HG03457 (cell line): Measurements from ENCODE around the gene SLC12A8.

Source experiments
- ATAC-seq: cut with Tn5 transposase; IDR thresholded peaks from one replicate; pipeline ENCODE4 v1.9.1; 2021; ENCODE audit warnings: moderate number of reproducible peaks; ENCODE audit not compliant: unreplicated experiment

The SLC12A8 gene

DNA sequence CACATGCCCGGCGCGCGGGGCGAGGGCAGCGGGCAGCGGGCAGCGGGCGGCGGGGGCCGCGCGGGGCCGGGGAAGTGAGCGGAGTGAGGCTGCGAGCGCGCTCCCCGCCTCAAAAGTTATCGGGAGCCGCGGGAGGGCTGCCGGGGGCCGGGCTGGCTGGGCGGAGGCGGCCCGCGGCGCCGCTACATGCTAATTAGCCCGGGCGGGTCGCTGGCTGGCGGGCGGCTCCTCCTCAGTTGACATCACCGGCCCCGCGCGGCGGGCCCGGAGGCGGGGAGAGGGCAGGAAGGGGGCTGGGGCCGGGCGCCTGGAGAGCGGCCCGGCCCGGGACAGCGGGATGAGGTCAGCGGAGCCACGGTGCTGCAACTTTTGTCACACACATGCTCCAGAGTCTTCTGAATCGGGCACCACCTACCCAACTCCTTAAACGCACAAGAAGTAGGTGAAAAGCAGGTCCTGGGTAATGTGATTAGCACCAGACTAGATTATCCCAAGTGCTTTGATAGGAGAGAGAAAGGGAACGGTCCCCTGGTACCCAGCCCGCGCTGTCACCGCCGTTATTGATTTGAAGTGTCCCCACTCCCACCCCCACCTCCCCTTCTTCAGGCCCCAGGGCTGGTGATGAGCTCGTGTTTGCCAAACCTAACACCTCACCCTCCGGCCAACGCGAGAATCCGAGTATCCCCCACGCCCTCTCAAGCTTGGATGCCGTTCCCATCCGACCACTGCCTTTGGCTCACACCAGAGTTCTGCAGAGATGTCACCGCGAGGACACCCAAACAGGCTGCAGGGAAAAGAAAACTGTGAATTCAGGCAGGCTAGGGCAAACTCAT is 156.4 kb downstream of the SLC12A8 start, which contains the start of gene HEG1:
Gene HEG1 (minus strand): TSS at position 85 of the 833 bp plus-strand sequence. CDS start 107 bp downstream, outside the sequence.
- peak; percentile 49 for ATAC-seq

- peak; percentile 13 for ATAC-seq
Observed at GRCh38 chr3:125055331-125055912, 157.1 kb downstream of the SLC12A8 start.

DNA sequence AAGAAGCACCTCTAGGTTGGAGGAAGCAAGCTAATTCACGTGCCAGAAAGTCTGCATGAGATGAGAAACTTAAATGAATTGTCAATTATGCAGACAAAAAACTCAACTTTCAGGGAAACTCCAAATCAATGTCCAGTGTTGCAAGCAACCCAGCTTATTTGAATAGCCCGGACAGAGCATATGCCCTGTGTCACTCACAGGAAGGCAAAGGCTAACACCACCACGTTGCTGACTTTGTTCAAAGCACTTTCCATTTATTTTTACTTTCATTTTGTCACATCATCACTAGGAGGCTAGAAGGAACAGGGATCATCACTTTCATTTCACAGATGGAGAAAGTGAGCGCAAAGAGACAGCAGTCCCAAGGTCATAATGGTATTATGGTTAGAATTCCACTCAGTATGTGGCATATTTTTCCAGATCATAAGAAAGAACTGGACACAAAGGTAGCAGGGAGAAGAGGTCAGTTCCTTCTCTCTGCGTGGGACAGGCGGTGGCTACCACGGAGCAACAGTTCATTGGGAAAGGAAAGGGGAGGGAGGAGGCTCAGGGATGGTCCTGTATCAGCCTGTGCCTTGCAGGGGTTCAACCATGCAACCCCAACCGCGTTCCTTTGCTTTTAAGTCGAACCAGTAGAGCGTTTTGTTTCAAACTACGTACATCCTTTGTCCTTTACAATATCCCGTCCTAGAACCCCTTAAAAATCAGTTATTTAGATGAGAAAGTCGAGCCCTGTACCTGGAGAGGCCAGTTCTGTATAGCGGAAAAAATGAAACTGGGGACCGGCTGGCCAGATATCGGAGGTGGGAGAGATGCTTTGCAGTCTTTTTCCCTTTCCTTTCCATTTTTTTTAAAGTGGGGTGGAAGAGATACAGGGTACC is 157.9 kb downstream of the SLC12A8 start:
- no peak for ATAC-seq

- no peak for ATAC-seq
Observed at GRCh38 chr3:125054062-125054448, 158.5 kb downstream of the SLC12A8 start.

GRCh38 chr3:125053304-125053699 is 159.2 kb downstream of the SLC12A8 start:
- ATAC-seq, result no peak

DNA sequence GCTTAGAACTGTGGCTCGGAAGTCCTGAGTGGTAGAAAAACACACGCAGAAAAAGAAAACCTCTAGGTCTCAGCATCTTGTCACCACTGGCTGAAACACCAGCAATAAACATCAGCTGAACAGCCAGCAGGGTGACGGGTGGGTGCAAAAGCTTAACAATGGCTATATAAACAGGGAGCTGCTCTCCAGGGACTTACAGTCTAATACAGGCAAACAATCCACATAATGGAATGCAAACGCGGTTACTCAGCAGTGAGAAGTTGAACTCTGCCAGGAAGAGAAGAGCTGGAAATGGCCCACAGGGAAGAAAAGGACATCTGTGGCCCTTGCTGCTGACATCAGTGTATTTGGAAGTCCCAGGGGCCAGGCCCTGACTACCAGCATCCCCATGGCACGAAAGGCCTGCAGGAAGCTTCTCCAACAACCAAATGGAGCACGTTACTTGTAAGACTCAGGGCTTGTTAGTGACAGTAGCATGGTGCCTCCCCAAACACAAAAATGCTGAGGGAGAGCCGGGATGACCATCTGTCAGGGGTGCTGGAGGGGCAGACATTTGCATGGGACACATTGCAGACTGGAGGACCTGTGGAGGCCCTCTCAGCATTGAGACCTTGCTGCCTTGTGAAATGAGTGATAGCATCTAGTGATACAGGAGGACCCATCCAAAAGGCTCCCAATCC is 159.8 kb downstream of the SLC12A8 start:
- ATAC-seq, result no peak

DNA sequence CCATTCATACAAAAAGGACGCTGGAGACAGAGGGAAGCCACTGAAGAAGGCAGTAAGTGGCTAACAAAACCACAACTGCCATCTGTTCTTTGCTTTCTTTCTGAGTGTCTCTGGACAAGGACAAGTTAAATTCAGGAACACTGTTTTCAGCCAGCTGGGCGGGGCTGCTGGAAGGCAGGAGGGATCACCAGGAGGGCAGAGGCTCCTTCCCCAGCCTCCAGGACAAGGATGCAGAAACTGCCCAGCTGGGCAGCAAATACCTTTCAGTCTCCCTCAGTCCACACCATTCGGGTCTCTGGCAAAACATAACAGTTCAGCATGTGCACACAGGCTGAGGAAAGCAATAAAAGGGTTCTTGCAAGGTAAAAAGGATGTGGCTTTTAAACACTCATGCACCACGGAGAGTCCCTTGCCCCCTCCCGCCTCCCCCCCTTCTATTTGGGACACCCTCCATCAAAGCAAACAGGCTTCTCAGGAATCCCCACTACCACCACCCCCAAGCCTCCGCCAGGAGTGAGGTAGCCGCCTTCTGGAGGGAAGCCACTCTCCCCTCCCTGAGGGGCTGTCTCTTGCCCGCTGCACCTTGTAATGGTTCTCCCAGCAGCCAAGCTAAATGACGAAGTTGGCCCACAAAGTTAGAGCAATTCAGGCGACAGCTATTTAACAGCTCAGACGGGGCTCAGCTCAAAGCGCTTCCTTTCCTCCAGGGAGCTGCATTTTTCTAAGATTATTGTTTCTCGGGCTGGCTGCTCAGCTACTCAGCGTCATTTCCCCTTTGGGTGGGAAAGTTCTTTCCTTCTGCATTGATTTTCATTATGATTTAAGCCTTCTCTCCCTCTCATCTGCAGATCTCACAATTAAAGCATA is 160.6 kb downstream of the SLC12A8 start:
- ATAC-seq, result no peak

- no peak for ATAC-seq
Observed at GRCh38 chr3:125051205-125051604, 161.3 kb downstream of the SLC12A8 start.

DNA sequence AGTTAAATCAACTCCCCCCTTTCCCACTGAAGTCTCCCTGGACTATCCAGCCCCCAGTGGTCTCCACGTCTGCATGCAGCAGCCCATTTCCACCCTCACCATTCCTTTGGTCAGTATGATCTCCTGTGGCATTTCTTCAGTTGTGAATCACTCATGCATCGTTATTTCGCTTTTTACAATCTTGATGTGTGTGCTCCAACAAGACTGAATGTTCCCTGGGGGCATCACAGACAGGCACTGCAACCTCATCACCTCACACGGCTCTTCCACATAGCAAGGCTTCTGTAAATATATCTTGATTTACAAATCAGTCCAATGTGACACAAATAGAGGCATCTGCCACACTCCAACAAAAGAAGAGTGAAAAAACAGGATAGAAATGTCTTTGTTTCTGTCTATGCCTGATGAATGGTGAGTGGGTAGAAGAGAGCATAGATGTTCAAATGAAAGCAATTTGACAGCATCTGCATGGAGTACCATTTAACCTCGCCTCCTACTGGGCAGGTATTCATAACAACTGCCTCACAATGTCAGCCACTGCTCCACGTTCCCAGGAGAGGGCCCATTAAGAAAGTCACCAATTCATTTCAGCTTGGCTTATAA is 162.0 kb downstream of the SLC12A8 start:
- no peak for ATAC-seq

DNA sequence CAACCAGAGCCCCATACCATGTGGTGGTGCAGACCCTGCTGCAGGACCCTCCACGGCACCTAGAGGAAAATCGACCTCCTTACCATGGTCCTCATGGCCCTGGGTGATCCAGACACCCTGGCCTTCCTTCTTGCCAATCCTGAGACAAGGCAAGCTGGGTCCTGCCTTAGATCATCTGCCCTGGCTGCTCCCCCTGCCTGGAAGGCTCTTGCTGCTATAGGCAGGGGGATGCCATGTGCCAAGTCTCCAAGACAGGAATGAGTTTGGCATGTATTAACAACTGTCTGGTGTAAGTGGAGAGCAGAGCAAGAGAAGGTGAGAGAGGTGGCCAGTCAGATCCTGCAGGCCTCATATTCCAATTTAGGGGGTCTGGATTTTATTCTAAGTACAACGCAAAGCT is 164.3 kb downstream of the SLC12A8 start:
- ATAC-seq, result no peak

GRCh38 chr3:125045965-125046364 is 166.6 kb downstream of the SLC12A8 start:
- ATAC-seq, result no peak

- ATAC-seq, result no peak
Observed at GRCh38 chr3:125045194-125045593, 167.4 kb downstream of the SLC12A8 start.

DNA sequence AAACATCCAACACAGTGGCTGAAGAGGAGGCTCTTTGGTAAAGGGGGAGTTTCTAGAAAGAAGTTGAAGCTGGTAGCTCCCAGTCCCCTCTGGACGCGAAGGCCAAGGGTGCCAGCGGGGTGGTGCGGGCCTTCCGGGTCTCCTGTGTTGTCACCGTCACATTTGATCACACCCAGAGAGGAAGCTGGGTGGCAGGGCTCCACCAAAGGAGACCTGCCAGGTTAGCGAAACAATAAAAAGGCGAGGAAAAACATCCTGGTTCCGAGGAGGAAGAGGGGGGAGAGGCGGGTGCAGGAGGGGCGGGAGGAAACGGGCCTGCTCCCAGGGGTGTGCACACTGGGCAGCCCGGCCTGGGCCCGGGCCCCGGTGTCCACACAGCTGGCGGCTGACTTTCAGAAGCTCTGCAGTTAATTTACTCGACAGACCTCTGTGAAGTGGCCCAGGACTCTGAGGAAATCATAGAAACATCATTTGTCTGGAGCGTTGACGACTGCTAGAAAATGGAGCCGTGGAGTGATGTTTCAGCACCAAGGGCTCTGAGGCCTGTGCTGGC is 168.9 kb downstream of the SLC12A8 start:
- no peak for ATAC-seq

DNA sequence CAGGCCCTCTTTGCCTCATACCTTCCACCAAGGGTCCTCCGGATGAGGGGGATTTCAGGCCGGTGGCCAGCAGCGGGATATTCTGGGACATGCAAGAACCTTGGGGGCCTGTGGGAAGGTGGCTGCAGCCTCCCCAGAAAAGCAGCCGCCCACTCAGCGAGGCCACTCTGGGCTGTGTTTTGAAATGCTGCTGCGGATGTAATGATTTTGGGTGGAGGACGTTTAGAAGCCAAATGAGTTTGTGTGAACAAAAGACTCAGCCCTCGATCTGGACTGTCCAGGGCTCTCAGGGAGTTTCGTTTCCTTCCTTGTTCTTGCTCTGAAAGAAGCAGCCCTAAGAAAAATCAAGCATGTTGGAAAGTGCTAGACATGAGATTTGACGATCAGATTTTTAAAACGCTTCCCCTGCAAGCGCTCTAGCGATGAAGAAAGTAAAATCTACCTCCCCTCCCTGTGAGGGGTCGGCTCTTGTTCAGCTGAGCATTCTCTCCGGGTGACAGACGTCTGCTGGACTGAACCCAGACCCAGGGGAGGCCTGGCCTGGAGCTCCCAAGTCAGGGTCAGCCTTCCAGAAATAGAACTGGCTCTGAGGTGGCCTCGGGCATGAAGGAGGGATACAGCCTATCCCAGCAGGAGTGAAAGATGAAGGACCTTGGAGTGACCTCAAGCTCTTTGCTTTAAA is 169.7 kb downstream of the SLC12A8 start:
- ATAC-seq, result no peak

DNA sequence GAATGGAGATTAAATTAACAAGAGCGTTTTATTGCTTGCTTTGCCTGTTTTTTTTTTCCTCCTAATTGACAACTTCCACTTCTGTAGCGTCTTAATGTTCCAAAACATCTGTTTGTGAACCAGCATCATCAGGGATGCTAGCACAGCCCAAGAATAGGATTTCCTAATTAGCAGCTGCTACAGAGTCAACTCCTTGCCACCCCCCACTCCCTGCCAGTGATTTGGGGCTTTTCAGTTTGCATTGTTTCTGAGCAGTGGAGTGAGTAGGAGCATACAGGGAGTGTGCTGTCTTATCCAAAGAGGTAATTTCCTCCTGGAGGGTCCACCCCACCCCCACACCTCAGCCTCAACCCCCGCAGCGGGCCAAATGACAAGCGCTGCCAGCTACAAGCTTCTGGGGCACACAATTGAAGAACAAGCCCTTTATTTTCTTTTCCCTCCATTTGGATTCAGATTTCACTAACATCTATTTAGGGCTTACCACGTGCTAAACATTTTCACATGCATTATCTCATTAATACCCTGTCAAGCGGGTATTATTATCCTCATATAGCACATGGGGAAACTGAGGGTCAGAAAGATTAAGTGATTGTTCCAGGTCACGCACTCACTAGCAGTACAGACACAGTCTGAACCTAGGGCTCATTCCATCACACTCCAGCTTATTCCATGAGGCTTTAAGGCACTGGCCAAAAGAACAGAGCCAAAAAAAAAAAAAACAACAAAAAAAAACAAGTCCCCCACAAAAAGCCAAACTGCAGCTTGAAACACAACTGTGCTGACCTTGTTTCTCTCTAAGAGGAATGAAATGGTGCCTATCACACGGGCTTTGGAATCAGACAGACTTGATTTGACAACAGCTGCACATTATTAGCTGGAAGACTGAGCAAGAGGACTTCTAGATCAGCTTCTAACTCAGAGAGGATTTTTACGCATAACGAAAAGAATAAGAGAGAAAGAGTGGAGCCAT is 173.1 kb downstream of the SLC12A8 start:
- ATAC-seq, result no peak

GRCh38 chr3:125037498-125038150 is 174.9 kb downstream of the SLC12A8 start:
- ATAC-seq, result no peak

GRCh38 chr3:125035217-125035616 is 177.3 kb downstream of the SLC12A8 start:
- ATAC-seq, result no peak
